ENCODE results near the gene FKBP2.

DNA sequence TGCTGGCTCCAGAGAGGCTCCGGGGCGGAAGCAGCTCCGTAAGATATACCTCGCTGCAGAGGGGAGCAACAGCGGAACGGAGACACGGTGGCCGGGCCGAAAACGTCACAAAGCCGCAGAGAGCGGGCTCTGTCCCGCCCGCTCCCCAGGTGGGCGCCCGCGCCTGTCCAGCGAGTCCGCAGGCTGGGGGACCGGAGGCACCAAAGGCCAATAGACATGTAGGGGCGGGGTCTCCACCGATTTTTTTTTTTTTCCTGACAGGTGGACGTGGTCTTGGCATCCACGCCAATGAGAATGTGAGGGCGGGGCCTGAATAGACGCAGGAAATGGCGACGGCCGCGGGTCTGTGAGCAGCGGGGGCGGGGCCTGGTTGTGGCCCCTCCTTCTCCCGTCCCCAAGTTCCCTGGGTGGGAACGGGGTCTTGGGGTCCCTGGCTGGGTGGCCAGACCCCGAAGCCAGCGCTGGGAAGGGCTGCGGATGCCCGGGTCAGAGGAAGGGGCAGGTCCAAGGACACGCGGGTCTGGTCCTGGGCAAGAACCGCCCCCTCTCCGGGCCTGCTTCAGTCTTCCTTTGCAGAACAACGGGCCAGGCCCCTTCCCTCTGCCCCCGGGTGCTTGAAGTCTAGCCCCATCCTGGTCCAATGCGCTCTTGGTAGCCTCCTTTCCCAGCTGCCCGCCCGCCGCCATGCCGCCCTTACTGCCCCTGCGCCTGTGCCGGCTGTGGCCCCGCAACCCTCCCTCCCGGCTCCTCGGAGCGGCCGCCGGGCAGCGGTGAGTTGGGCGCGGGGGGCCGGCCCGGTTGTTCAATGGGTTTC lies 10.5 kb upstream of the FKBP2 start, which contains the start of gene DNAJC4:
- no peak for TF ChIP-seq EZH2 (IDR thresholded peaks at IDR 0.05; ENCODE audit: insufficient read depth, poor library complexity, severe bottlenecking)
- TF ChIP-seq EZH2phosphoT487 (IDR thresholded peaks at IDR 0.05; ENCODE audit: insufficient read depth, low read depth), result no peak
